ENCODE results near the gene ARHGEF11.

The ARHGEF11 gene

GRCh38 chr1:156948708-156949107 is 96.8 kb downstream of the ARHGEF11 start:
- no peak for DNase-seq

GRCh38 chr1:156947818-156948525 is 97.6 kb downstream of the ARHGEF11 start:
- DNase-seq: no peak

GRCh38 chr1:156947127-156947526 is 98.4 kb downstream of the ARHGEF11 start:
- DNase-seq: no peak

- DNase-seq: no peak
These were observed 99.5 kb downstream of the ARHGEF11 start for GRCh38 chr1:156945881-156946661.

GRCh38 chr1:156944848-156945247 is 100.7 kb downstream of the ARHGEF11 start:
- no peak for DNase-seq

GRCh38 chr1:156944268-156944667 is 101.3 kb downstream of the ARHGEF11 start:
- DNase-seq: no peak

GRCh38 chr1:156943756-156944155 is 101.8 kb downstream of the ARHGEF11 start:
- DNase-seq: no peak

GRCh38 chr1:156942576-156942975 is 103.0 kb downstream of the ARHGEF11 start:
- no peak for DNase-seq

GRCh38 chr1:156942176-156942575 is 103.4 kb downstream of the ARHGEF11 start:
- no peak for DNase-seq

GRCh38 chr1:156941675-156942074 is 103.9 kb downstream of the ARHGEF11 start:
- DNase-seq: no peak

GRCh38 chr1:156939786-156940334 is 105.7 kb downstream of the ARHGEF11 start:
- no peak for DNase-seq

GRCh38 chr1:156938813-156939212 is 106.7 kb downstream of the ARHGEF11 start:
- no peak for DNase-seq

GRCh38 chr1:156937883-156938282 is 107.7 kb downstream of the ARHGEF11 start:
- DNase-seq: no peak

- DNase-seq: no peak
These were observed 108.8 kb downstream of the ARHGEF11 start for GRCh38 chr1:156936721-156937220.

GRCh38 chr1:156936191-156936590 is 109.4 kb downstream of the ARHGEF11 start:
- DNase-seq: no peak

- DNase-seq: no peak
These were observed 109.9 kb downstream of the ARHGEF11 start for GRCh38 chr1:156935505-156936128.

- DNase-seq: no peak
These were observed 112.4 kb downstream of the ARHGEF11 start for GRCh38 chr1:156933136-156933535.

GRCh38 chr1:156931974-156932710 is 113.4 kb downstream of the ARHGEF11 start:
- no peak for DNase-seq

- no peak for DNase-seq
These were observed 114.2 kb downstream of the ARHGEF11 start for GRCh38 chr1:156931211-156931952.

GRCh38 chr1:156930483-156930882 is 115.1 kb downstream of the ARHGEF11 start:
- DNase-seq: no peak

GRCh38 chr1:156929596-156930238 is 115.8 kb downstream of the ARHGEF11 start:
- no peak for DNase-seq
